ENCODE data around the gene ADGRG3. TPM values are rescaled to one million over a fixed set of nuclear protein-coding genes. Genes with fewer than 3 reads are reported as not detected.

Gene ADGRG3
- total and polyA plus RNA-seq, 2 of the 13 experiments (the other 11 are each of a cell fraction or from before 2014, with no cell fraction given), result 2.7 to 11.8 TPM

GRCh38 chr16:57667526-57668262 lies 412 bp upstream of the ADGRG3 start (continued):
- TF ChIP-seq RBAK (CRISPR knock-in tag; IDR thresholded peaks at IDR 0.05), result no peak
- no peak for TF ChIP-seq ZNF234 (CRISPR knock-in tag; conservative IDR thresholded peaks at IDR 0.05)
- peak; percentile 75; the same call in 1 of the 2 replicates for TF ChIP-seq ZZZ3 (CRISPR knock-in tag; IDR thresholded peaks at IDR 0.05; ENCODE audit: borderline replicate concordance)
- TF ChIP-seq TSC22D2 (CRISPR knock-in tag; IDR thresholded peaks at IDR 0.05; ENCODE audit: borderline replicate concordance), result no peak
- no peak for TF ChIP-seq SNAPC4 (CRISPR knock-in tag; IDR thresholded peaks at IDR 0.05)
- TF ChIP-seq NFIC (IDR thresholded peaks at IDR 0.05; ENCODE audit: low read length), result no peak
- TF ChIP-seq GMEB1 (CRISPR knock-in tag; IDR thresholded peaks at IDR 0.05; ENCODE audit: borderline replicate concordance), result no peak; the same call in 1 of the 2 replicates
- TF ChIP-seq POLR2AphosphoS2 (IDR thresholded peaks at IDR 0.05; ENCODE audit: low read depth, low read length), result no peak
- 0 out of 2 replicates have a peak, but pooled peaks have one; percentile 25 for TF ChIP-seq NFE2 (CRISPR knock-in tag; IDR thresholded peaks at IDR 0.05)
- TF ChIP-seq ZNF691 (CRISPR knock-in tag; IDR thresholded peaks at IDR 0.05; ENCODE audit: borderline replicate concordance, low read depth), result peak; percentile 89; the same call in 1 of the 2 replicates
- TF ChIP-seq HNRNPUL1 (IDR thresholded peaks at IDR 0.05; ENCODE audit: low read depth, low read length), result no peak
- TF ChIP-seq NBN (conservative IDR thresholded peaks at IDR 0.05), result no peak
- TF ChIP-seq ZFP1 (CRISPR knock-in tag; IDR thresholded peaks at IDR 0.05), result 0 out of 2 replicates have a peak, but pooled peaks have one; percentile 18
- peak; percentile 96 for TF ChIP-seq MED1 (CRISPR knock-in tag; IDR thresholded peaks at IDR 0.05)
- no peak for TF ChIP-seq ZFP62 (CRISPR knock-in tag; IDR thresholded peaks at IDR 0.05)
- TF ChIP-seq ZNF414 (CRISPR knock-in tag; IDR thresholded peaks at IDR 0.05), result no peak; the same call in 1 of the 2 replicates
- TF ChIP-seq CREBL2 (CRISPR knock-in tag; IDR thresholded peaks at IDR 0.05; ENCODE audit: borderline replicate concordance), result no peak

All from HepG2 (cell line).